GM21723 (cell line): ENCODE measurements around the gene CROCC.

Experiments used
- ATAC-seq: cut with Tn5 transposase; IDR thresholded peaks from one replicate; pipeline ENCODE4 v1.9.1; 2021; ENCODE audit warnings: mild to moderate bottlenecking, moderate library complexity; ENCODE audit not compliant: unreplicated experiment

Gene CROCC

DNA sequence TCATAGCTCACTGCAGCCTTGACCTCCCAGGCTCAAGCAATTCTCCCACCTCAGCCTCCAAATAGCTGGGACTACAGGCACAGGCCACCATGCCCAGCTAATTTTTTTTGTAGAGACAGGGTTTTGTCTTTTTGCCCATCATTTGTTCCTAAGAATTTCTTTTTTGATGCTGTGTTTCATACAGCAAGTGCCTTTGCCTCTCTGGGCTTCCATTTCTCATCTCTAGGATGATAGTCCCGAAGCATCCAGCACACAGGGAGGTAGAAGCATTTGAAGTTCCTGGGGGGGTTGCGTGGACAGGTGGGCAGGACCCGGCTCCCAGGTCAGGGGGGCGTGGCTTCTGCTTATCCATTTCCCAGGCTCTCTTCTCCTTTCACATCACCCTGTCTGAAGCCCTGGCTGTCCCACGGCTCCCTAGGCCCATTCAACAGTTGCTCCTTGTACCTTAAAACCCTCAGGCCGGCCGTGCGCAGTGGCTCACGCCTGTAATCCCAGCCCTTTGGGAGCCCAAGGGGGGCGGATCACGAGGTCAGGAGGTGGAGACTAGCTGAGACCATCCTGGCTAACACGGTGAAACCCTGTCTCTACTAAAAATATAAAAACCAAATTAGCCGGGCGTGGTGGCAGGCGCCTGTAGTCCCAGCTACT is 86.6 kb downstream of the CROCC start:
- no peak for ATAC-seq

DNA sequence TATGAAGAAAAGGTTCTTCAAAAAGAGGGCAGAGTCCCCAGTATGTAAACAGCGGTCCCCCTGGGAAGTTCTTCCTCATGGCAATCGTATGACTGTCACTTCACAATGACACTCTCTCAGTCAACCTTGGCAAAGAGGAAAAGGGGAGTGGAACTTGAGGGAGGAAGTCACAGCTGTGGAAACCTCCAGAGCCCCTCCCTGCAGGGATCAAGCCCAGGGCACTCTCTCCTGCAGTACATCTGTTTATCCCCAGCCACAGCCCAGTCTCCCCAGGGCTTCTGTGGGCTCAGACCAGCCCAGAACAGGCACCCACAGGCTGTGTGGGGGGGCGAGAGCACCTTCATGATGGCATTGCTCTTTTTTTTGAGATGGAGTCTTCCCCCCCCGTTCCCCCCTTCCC is 88.0 kb downstream of the CROCC start:
- ATAC-seq = no peak

DNA sequence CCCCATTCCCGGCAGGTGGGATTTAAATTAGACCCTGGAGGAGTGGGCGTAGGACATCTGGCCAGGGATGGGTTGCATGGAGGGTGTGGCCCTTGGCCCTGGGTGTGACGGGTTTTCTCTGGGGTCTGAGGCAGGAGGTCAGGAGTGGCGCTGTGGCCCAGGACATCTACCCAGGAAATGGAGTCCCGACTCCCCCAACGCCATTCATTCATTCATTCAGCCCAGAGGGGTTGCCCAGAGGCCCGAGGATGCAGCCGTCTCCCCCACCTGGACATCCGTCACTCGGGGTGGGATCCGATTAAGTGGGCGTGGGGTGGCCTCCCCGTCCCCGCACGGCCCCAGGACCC is 89.3 kb downstream of the CROCC start:
- ATAC-seq = peak; percentile 4

DNA sequence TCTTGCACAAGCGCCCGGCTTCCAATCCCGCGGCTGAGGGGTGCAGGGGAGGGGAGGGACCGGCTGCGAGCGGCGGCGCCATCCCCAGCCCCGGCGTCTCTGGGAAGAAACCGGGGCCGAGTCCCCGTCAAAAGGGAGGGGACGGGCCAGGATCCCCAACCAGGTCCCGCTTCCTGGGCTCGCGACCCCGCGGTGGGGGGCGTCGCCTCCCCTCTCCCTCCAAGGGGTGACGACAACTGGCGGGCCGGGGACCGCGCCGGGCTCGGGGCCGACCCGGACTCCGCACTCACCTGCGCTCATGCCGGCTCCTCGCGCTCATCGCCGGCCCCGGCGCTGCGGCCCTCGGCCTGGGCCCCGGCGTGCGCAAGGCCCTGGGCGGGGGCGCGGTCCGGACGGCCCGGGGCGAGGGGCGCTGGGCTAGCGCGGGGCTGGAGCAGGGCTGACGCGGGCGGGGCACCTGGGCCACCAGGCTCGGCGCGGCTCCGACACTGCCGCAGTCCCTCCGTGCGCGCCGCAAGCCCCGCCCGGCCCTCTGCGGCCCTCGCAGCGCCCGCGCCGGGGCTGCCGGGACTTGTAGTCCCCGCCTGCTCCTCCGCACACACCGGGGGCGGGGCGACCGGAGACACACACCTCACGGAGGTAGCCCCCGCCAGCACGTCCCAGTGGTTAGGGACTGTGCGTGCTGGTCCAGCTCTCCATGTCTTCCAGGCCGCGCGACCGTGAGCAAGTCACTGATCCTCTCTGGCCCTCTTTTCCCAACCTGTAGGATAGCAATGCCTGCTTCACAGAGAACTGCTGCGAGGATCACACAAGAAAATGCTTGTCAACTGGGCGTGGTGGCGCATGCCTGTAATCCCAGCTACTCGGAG is 89.9 kb downstream of the CROCC start, which contains the start of gene ATP13A2:
Gene ATP13A2, minus strand, starts transcription at position 490 of the 869 bp plus-strand sequence. Its CDS starts 190 bp downstream, at position 300.
- peak; percentile 88 for ATAC-seq

GRCh38 chr1:17012775-17013490 is 91.2 kb downstream of the CROCC start:
- ATAC-seq = no peak

- ATAC-seq = no peak
Observed at GRCh38 chr1:17013491-17014320, 92.0 kb downstream of the CROCC start.

- ATAC-seq = no peak
Observed at GRCh38 chr1:17014671-17015567, 93.2 kb downstream of the CROCC start.

- ATAC-seq = no peak
Observed at GRCh38 chr1:17016317-17016661, 94.6 kb downstream of the CROCC start.

GRCh38 chr1:17017435-17017834 is 95.7 kb downstream of the CROCC start:
- ATAC-seq = no peak

DNA sequence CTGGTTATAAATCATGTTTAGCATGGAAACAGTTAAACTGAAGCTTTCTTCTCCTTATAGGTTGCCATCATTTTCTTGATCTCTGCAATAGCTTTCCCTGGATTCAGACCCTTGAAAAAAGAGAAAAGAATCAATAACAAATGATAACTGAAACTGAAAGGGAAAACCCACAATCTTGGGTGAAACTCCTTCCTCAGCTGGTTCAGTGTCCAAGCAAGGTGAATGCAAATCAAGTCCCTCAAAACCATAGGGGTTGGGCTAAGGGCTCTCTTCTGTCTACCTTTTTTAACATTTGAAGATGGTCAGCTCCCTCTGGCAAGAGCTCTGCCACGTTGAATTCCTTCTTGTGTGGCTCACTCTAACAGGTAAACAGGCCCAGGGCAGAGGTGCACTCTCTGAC is 97.1 kb downstream of the CROCC start:
- no peak for ATAC-seq

DNA sequence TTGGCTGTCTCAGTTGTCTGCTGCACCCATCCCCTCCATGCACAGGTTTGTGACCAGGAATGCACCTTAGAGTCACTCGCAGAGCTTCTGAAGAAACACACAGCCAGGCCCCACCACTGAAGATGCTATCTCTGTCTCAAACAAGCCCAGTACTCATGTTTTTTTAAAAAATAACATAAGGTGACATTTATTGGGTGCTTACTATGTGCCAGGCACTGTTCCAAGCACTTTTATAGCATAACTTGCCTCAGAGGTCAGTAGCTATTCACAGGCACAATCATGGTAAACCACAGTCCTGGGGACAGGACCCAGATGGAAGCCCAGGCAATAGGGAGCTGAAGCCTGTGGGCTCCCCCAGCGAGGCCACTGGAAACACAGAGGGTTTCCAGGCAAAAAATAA is 98.8 kb downstream of the CROCC start:
- ATAC-seq = no peak

GRCh38 chr1:17021896-17022295 is 100.2 kb downstream of the CROCC start:
- no peak for ATAC-seq
